Measurements from ENCODE around the gene UNC5A. TPM values are rescaled to one million over a fixed set of nuclear protein-coding genes. Genes with fewer than 3 reads are reported as not detected.

Gene UNC5A
- total and polyA plus RNA-seq, 10 of the 15 experiments (the other 5 are each of a cell fraction or from before 2014, with no cell fraction given): not detected

DNA sequence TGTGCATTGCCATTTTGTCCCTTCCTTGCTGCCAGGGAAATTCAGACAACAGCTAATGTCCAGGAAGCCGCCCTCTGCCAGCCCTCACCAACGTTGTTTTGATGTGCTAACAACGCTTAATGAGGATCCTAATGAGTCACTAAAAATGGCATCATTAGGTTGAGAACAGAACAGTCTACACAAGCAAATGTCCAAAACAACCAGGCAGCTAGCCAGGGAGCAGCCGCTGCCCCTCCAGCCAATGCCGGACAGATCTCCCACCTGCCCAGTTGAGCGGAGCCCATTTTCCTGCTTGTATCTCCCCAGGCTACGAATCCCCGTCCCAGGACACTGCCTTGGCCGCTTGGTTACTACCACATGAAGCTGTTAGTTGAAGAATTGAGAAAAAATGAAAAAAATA lies 40.4 kb upstream of the UNC5A start (continued):
- TF ChIP-seq, protein P1, sequence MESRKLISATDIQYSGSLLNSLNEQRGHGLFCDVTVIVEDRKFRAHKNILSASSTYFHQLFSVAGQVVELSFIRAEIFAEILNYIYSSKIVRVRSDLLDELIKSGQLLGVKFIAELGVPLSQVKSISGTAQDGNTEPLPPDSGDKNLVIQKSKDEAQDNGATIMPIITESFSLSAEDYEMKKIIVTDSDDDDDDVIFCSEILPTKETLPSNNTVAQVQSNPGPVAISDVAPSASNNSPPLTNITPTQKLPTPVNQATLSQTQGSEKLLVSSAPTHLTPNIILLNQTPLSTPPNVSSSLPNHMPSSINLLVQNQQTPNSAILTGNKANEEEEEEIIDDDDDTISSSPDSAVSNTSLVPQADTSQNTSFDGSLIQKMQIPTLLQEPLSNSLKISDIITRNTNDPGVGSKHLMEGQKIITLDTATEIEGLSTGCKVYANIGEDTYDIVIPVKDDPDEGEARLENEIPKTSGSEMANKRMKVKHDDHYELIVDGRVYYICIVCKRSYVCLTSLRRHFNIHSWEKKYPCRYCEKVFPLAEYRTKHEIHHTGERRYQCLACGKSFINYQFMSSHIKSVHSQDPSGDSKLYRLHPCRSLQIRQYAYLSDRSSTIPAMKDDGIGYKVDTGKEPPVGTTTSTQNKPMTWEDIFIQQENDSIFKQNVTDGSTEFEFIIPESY (IDR thresholded peaks at IDR 0.05): no peak
- TF ChIP-seq BHLHE40 (IDR thresholded peaks at IDR 0.05; ENCODE audit: borderline replicate concordance in 1 of 2, low read depth in 2 of 2, low read length in 1 of 2): no peak

DNA sequence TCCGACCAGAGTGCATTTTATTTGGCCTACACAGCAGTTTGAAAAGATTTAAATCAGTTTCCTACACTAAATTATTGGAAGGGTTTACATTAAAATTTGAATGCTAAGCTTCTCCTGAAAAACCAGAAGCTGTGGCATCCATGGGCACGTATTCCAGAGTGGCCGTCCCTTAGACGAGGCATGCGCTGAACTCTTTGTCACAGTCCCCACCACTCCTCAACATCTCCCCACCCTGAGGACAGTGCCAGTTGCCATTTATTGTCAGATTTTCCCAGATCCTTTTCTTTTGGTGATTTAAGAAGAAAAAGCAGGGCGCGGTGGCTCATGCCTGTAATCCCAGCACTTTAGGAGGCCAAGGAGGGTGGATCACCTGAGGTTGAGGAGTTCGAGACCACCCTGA lies 39.9 kb upstream of the UNC5A start:
- WGBS (ENCODE audit: insufficient coverage, insufficient replicate concordance, low lambda C conversion rate, missing lambda C conversion rate): 69% methylated on average over 8 of the region's 8 CpGs
- ATAC-seq: no peak
- POLR2A ChIA-PET: no interaction called here

More for the DNA sequence above, 39.9 kb upstream of the UNC5A start:
- intact Hi-C loops (cut with micrococcal nuclease; ENCODE audit: unreplicated experiment) (no loop called here), in situ Hi-C loops (cut with MboI) (no loop called here)
- Histone ChIP-seq H3K9ac (ENCODE audit: control insufficient read depth, insufficient read depth, low read length) (no peak overlapping the region), H2AFZ (ENCODE audit: control insufficient read depth, low read depth, low read length) (no peak overlapping the region), H3K4me2 (ENCODE audit: control insufficient read depth, insufficient read depth) (no peak overlapping the region), H3K4me3 (no peak overlapping the region), H3K9me3 (replicated peaks; ENCODE audit: control insufficient read depth, insufficient read depth, low read length) (no peaks in the 10 kb centered on the region), H3K27me3 (replicated peaks in 1 of 2; ENCODE audit: control insufficient read depth in 2 of 2, insufficient read depth in 2 of 2, low read length in 1 of 2) (no peaks in the 10 kb centered on the region; a peak in 1 of 4 replicates), H3K36me3 (ENCODE audit: control insufficient read depth in 2 of 2, insufficient read depth in 2 of 2, low read length in 1 of 2) (no peaks in the 10 kb centered on the region), H3K4me1 (ENCODE audit: control insufficient read depth, insufficient read depth, low read length) (no peaks in the 10 kb centered on the region), H3K79me2 (ENCODE audit: control insufficient read depth, insufficient read depth, low read length) (no peaks in the 10 kb centered on the region), H4K20me1 (ENCODE audit: control insufficient read depth, insufficient read depth) (no peaks in the 10 kb centered on the region; the same call in 1 of the 2 replicates), H3K27ac (ENCODE audit: control insufficient read depth, insufficient read depth) (no peak overlapping the region)
- DNase-seq (ENCODE audit: low read depth, low spot score) (no peak), FAIRE-seq (no peak)
- ChIA-PET CTCF (no interaction called here), SMC1A (ENCODE audit: uncharacterized antibody, unreplicated experiment) (no interaction called here), RAD21 (ENCODE audit: unreplicated experiment) (no interaction called here)
- TF ChIP-seq BMI1 (IDR thresholded peaks at IDR 0.05; ENCODE audit: borderline replicate concordance) (no peak), ZBED1 (IDR thresholded peaks at IDR 0.05; ENCODE audit: borderline replicate concordance) (no peak), SP1 (IDR thresholded peaks at IDR 0.05; ENCODE audit: low read depth, low read length) (no peak), MEF2A (IDR thresholded peaks at IDR 0.05; ENCODE audit: insufficient read depth, low read depth, low read length) (no peak), LARP7 (IDR thresholded peaks at IDR 0.05) (no peak)
- TF ChIP-seq, protein P2, sequence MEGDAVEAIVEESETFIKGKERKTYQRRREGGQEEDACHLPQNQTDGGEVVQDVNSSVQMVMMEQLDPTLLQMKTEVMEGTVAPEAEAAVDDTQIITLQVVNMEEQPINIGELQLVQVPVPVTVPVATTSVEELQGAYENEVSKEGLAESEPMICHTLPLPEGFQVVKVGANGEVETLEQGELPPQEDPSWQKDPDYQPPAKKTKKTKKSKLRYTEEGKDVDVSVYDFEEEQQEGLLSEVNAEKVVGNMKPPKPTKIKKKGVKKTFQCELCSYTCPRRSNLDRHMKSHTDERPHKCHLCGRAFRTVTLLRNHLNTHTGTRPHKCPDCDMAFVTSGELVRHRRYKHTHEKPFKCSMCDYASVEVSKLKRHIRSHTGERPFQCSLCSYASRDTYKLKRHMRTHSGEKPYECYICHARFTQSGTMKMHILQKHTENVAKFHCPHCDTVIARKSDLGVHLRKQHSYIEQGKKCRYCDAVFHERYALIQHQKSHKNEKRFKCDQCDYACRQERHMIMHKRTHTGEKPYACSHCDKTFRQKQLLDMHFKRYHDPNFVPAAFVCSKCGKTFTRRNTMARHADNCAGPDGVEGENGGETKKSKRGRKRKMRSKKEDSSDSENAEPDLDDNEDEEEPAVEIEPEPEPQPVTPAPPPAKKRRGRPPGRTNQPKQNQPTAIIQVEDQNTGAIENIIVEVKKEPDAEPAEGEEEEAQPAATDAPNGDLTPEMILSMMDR (IDR thresholded peaks at IDR 0.05 in 2 of 3, conservative IDR thresholded peaks at IDR 0.05 in 1 of 3; ENCODE audit: control insufficient read depth in 2 of 3, extremely low read depth in 1 of 3, insufficient read depth in 1 of 3, low read depth in 3 of 3, low read length in 3 of 3): no peak
- BruUV-seq (replicated peaks): no TSS peak

All from GM12878 (cell line).